Neural progenitor cell (in vitro differentiated cells): Measurements from ENCODE around the gene CRIP3.

Experiments used
- CTCF ChIP-seq: fragments of 200-600 bp; sonication (generic); IDR thresholded peaks from 2 replicates; pipeline ENCODE4 v1.5.1; 2017; ENCODE audit warnings: antibody characterized with exemption, mild to moderate bottlenecking
- EZH2 ChIP-seq: fragments of 200-600 bp; sonication (generic); IDR thresholded peaks from 2 replicates; pipeline ENCODE4 v1.6.1; 2017; ENCODE audit warnings: antibody characterized with exemption, mild to moderate bottlenecking, moderate library complexity
- EZH2phosphoT487 ChIP-seq: fragments of 200-600 bp; sonication (generic); IDR thresholded peaks from 2 replicates; pipeline ENCODE4 v1.6.1; 2017; ENCODE audit warnings: antibody characterized with exemption

GRCh38 chr6:43280234-43280633 lies 28.4 kb downstream of the CRIP3 start:
- no peak for TF ChIP-seq CTCF
- no peak for TF ChIP-seq EZH2phosphoT487
- TF ChIP-seq EZH2, result no peak
